ENCODE measurements around the gene LRCH3.

The LRCH3 gene

GRCh38 chr3:197756704-197757103, 34.4 kb upstream of the LRCH3 start:
- H3K36me3 ChIP-seq (ENCODE audit: control insufficient read depth, insufficient read depth, low read length), result no peaks in the 10 kb centered on the region
- no peaks in the 10 kb centered on the region for H3K4me1 ChIP-seq (ENCODE audit: control insufficient read depth, insufficient read depth, low read length)
- no peaks in the 10 kb centered on the region for H3K9me3 ChIP-seq (ENCODE audit: control insufficient read depth, insufficient read depth, low read length)
- H3K27me3 ChIP-seq (ENCODE audit: control insufficient read depth, insufficient read depth, low read length), result peaks cover 5% of the 10 kb centered on the region
- H3K9ac ChIP-seq (ENCODE audit: low read depth, low read length), result no peak overlapping the region
- H3K4me3 ChIP-seq (ENCODE audit: low read depth, low read length), result no peak overlapping the region

- no peaks in the 10 kb centered on the region for H3K4me1 ChIP-seq (ENCODE audit: control insufficient read depth, insufficient read depth, low read length)
- H3K9me3 ChIP-seq (ENCODE audit: control insufficient read depth, insufficient read depth, low read length), result no peaks in the 10 kb centered on the region
- no peaks in the 10 kb centered on the region for H3K27me3 ChIP-seq (ENCODE audit: control insufficient read depth, insufficient read depth, low read length)
- H3K36me3 ChIP-seq (ENCODE audit: control insufficient read depth, insufficient read depth, low read length), result no peaks in the 10 kb centered on the region
- no peak overlapping the region for H3K9ac ChIP-seq (ENCODE audit: low read depth, low read length)
- no peak overlapping the region for H3K4me3 ChIP-seq (ENCODE audit: low read depth, low read length)
Observed at GRCh38 chr3:197758512-197758911, 32.5 kb upstream of the LRCH3 start.

- H3K27me3 ChIP-seq (ENCODE audit: control insufficient read depth, insufficient read depth, low read length), result no peaks in the 10 kb centered on the region
- no peak overlapping the region for H3K9ac ChIP-seq (ENCODE audit: low read depth, low read length)
- no peaks in the 10 kb centered on the region for H3K9me3 ChIP-seq (ENCODE audit: control insufficient read depth, insufficient read depth, low read length)
- H3K4me3 ChIP-seq (ENCODE audit: low read depth, low read length), result no peak overlapping the region
- no peaks in the 10 kb centered on the region for H3K4me1 ChIP-seq (ENCODE audit: control insufficient read depth, insufficient read depth, low read length)
- no peaks in the 10 kb centered on the region for H3K36me3 ChIP-seq (ENCODE audit: control insufficient read depth, insufficient read depth, low read length)
Observed at GRCh38 chr3:197761784-197762183, 29.3 kb upstream of the LRCH3 start.

GRCh38 chr3:197775317-197775716, 15.7 kb upstream of the LRCH3 start:
- Histone ChIP-seq H3K36me3 (ENCODE audit: control insufficient read depth, insufficient read depth, low read length) (peaks cover 5% of the 10 kb centered on the region), H3K27me3 (ENCODE audit: control insufficient read depth, insufficient read depth, low read length) (no peaks in the 10 kb centered on the region), H3K9ac (ENCODE audit: low read depth, low read length) (no peak overlapping the region), H3K4me3 (ENCODE audit: low read depth, low read length) (no peak overlapping the region), H3K4me1 (ENCODE audit: control insufficient read depth, insufficient read depth, low read length) (no peaks in the 10 kb centered on the region), H3K9me3 (ENCODE audit: control insufficient read depth, insufficient read depth, low read length) (no peaks in the 10 kb centered on the region)

- no peak overlapping the region for H3K9ac ChIP-seq (ENCODE audit: low read depth, low read length)
- H3K4me1 ChIP-seq (ENCODE audit: control insufficient read depth, insufficient read depth, low read length), result no peaks in the 10 kb centered on the region
- no peak overlapping the region for H3K4me3 ChIP-seq (ENCODE audit: low read depth, low read length)
- no peaks in the 10 kb centered on the region for H3K27me3 ChIP-seq (ENCODE audit: control insufficient read depth, insufficient read depth, low read length)
- H3K36me3 ChIP-seq (ENCODE audit: control insufficient read depth, insufficient read depth, low read length), result peaks cover 5% of the 10 kb centered on the region
- H3K9me3 ChIP-seq (ENCODE audit: control insufficient read depth, insufficient read depth, low read length), result no peaks in the 10 kb centered on the region
Observed at GRCh38 chr3:197782230-197782629, 8.8 kb upstream of the LRCH3 start.

- Histone ChIP-seq H3K4me3 (ENCODE audit: low read depth, low read length) (no peak overlapping the region), H3K36me3 (ENCODE audit: control insufficient read depth, insufficient read depth, low read length) (peaks cover 5% of the 10 kb centered on the region), H3K4me1 (ENCODE audit: control insufficient read depth, insufficient read depth, low read length) (no peaks in the 10 kb centered on the region), H3K9ac (ENCODE audit: low read depth, low read length) (no peak overlapping the region), H3K9me3 (ENCODE audit: control insufficient read depth, insufficient read depth, low read length) (no peaks in the 10 kb centered on the region), H3K27me3 (ENCODE audit: control insufficient read depth, insufficient read depth, low read length) (no peaks in the 10 kb centered on the region)
Observed at GRCh38 chr3:197784019-197784585, 7.0 kb upstream of the LRCH3 start.

GRCh38 chr3:197787412-197787811, 3.6 kb upstream of the LRCH3 start:
- Histone ChIP-seq H3K4me1 (ENCODE audit: control insufficient read depth, insufficient read depth, low read length) (no peaks in the 10 kb centered on the region), H3K9me3 (ENCODE audit: control insufficient read depth, insufficient read depth, low read length) (no peaks in the 10 kb centered on the region), H3K27me3 (ENCODE audit: control insufficient read depth, insufficient read depth, low read length) (no peaks in the 10 kb centered on the region), H3K36me3 (ENCODE audit: control insufficient read depth, insufficient read depth, low read length) (no peaks in the 10 kb centered on the region), H3K4me3 (ENCODE audit: low read depth, low read length) (no peak overlapping the region), H3K9ac (ENCODE audit: low read depth, low read length) (no peak overlapping the region)

- H3K9ac ChIP-seq (ENCODE audit: low read depth, low read length), result no peak overlapping the region
- H3K36me3 ChIP-seq (ENCODE audit: control insufficient read depth, insufficient read depth, low read length), result no peaks in the 10 kb centered on the region
- no peaks in the 10 kb centered on the region for H3K27me3 ChIP-seq (ENCODE audit: control insufficient read depth, insufficient read depth, low read length)
- H3K4me3 ChIP-seq (ENCODE audit: low read depth, low read length), result no peak overlapping the region
- no peaks in the 10 kb centered on the region for H3K4me1 ChIP-seq (ENCODE audit: control insufficient read depth, insufficient read depth, low read length)
- no peaks in the 10 kb centered on the region for H3K9me3 ChIP-seq (ENCODE audit: control insufficient read depth, insufficient read depth, low read length)
Observed at GRCh38 chr3:197789309-197789708, 1.7 kb upstream of the LRCH3 start.

GRCh38 chr3:197790033-197790432, 1.0 kb upstream of the LRCH3 start:
- Histone ChIP-seq H3K4me1 (ENCODE audit: control insufficient read depth, insufficient read depth, low read length) (no peaks in the 10 kb centered on the region), H3K9ac (ENCODE audit: low read depth, low read length) (peak overlapping the region; percentile 47), H3K27me3 (ENCODE audit: control insufficient read depth, insufficient read depth, low read length) (no peaks in the 10 kb centered on the region), H3K4me3 (ENCODE audit: low read depth, low read length) (peak overlapping the region; percentile 87), H3K36me3 (ENCODE audit: control insufficient read depth, insufficient read depth, low read length) (no peaks in the 10 kb centered on the region), H3K9me3 (ENCODE audit: control insufficient read depth, insufficient read depth, low read length) (no peaks in the 10 kb centered on the region)

- peak overlapping the region; percentile 88 for H3K9ac ChIP-seq (ENCODE audit: low read depth, low read length)
- no peaks in the 10 kb centered on the region for H3K9me3 ChIP-seq (ENCODE audit: control insufficient read depth, insufficient read depth, low read length)
- no peaks in the 10 kb centered on the region for H3K27me3 ChIP-seq (ENCODE audit: control insufficient read depth, insufficient read depth, low read length)
- H3K36me3 ChIP-seq (ENCODE audit: control insufficient read depth, insufficient read depth, low read length), result no peaks in the 10 kb centered on the region
- H3K4me1 ChIP-seq (ENCODE audit: control insufficient read depth, insufficient read depth, low read length), result no peaks in the 10 kb centered on the region
- peak overlapping the region; percentile 87 for H3K4me3 ChIP-seq (ENCODE audit: low read depth, low read length)
Observed at GRCh38 chr3:197791892-197792647, 1.0 kb downstream of the LRCH3 start.

- Histone ChIP-seq H3K27me3 (ENCODE audit: control insufficient read depth, insufficient read depth, low read length) (no peaks in the 10 kb centered on the region), H3K9me3 (ENCODE audit: control insufficient read depth, insufficient read depth, low read length) (no peaks in the 10 kb centered on the region), H3K36me3 (ENCODE audit: control insufficient read depth, insufficient read depth, low read length) (no peaks in the 10 kb centered on the region), H3K9ac (ENCODE audit: low read depth, low read length) (no peak overlapping the region), H3K4me3 (ENCODE audit: low read depth, low read length) (no peak overlapping the region), H3K4me1 (ENCODE audit: control insufficient read depth, insufficient read depth, low read length) (no peaks in the 10 kb centered on the region)
Observed at GRCh38 chr3:197793247-197793646, 2.2 kb downstream of the LRCH3 start.

- H3K4me1 ChIP-seq (ENCODE audit: control insufficient read depth, insufficient read depth, low read length), result no peaks in the 10 kb centered on the region
- H3K36me3 ChIP-seq (ENCODE audit: control insufficient read depth, insufficient read depth, low read length), result no peaks in the 10 kb centered on the region
- no peak overlapping the region for H3K4me3 ChIP-seq (ENCODE audit: low read depth, low read length)
- no peaks in the 10 kb centered on the region for H3K27me3 ChIP-seq (ENCODE audit: control insufficient read depth, insufficient read depth, low read length)
- no peaks in the 10 kb centered on the region for H3K9me3 ChIP-seq (ENCODE audit: control insufficient read depth, insufficient read depth, low read length)
- H3K9ac ChIP-seq (ENCODE audit: low read depth, low read length), result no peak overlapping the region
Observed at GRCh38 chr3:197794115-197794514, 3.1 kb downstream of the LRCH3 start.

Measured in iPS-15b (cell line).